Liver (tissue), 9 donors: ENCODE results near the gene RELT. TPM values are rescaled to one million over a fixed set of nuclear protein-coding genes. Genes with fewer than 3 reads are reported as not detected.

ENCODE experiments used
- DNase-seq: peaks from one replicate; pipeline ENCODE4 v3.0.0-alpha.2; 2017; ENCODE audit warnings: low spot score
- H3K27ac ChIP-seq, 2 donors: one replicate each; pipeline ENCODE4 v1.7.0; 2013; ENCODE audit warnings: inconsistent platforms in 2 of 2, low read length in 2 of 2, control low read depth in 1 of 2, low read depth in 1 of 2, mild to moderate bottlenecking in 1 of 2
- H3K27me3 ChIP-seq, 4 donors: one replicate each; pipeline versions ENCODE4 v1.6.1 to v1.7.0; 2013; ENCODE audit warnings: low read length in 3 of 4, inconsistent platforms in 1 of 4, mild to moderate bottlenecking in 1 of 4, moderate library complexity in 1 of 4; ENCODE audit not compliant: control insufficient read depth in 4 of 4, insufficient read depth in 4 of 4
- H3K36me3 ChIP-seq, 4 donors: one replicate each; pipeline versions ENCODE4 v1.6.1 to v1.7.0; 2013; ENCODE audit warnings: low read length in 3 of 4, mild to moderate bottlenecking in 3 of 4, low read depth in 1 of 4, moderate library complexity in 1 of 4; ENCODE audit not compliant: control insufficient read depth in 4 of 4, insufficient read depth in 3 of 4
- H3K4me1 ChIP-seq, 4 donors: one replicate each; pipeline versions ENCODE4 v1.6.1 to v1.7.0; 2013; ENCODE audit warnings: low read length in 3 of 4, mild to moderate bottlenecking in 3 of 4, moderate library complexity in 1 of 4; ENCODE audit not compliant: control insufficient read depth in 4 of 4, insufficient read depth in 4 of 4
- H3K4me3 ChIP-seq, 3 donors: one replicate each; pipeline versions ENCODE4 v1.6.1 to v1.7.0; 2013; ENCODE audit warnings: low read length in 3 of 3, control low read depth in 1 of 3, low read depth in 1 of 3, mild to moderate bottlenecking in 1 of 3
- H3K9ac ChIP-seq, 2 donors: one replicate each; pipeline ENCODE4 v1.7.0; 2013; ENCODE audit warnings: low read length in 2 of 2, mild to moderate bottlenecking in 2 of 2, moderate library complexity in 2 of 2, control low read depth in 1 of 2, low read depth in 1 of 2
- H3K9me3 ChIP-seq, 4 donors: one replicate each; pipeline versions ENCODE4 v1.6.1 to v1.7.0; 2013; ENCODE audit warnings: low read length in 3 of 4; ENCODE audit not compliant: control insufficient read depth in 4 of 4
- EGR1 ChIP-seq, 2 donors: IDR thresholded peaks; 2 replicates each; pipeline ENCODE4 v1.6.1; 2016 to 2018; ENCODE audit warnings: antibody characterized with exemption in 2 of 2, low read depth in 2 of 2
- GABPA ChIP-seq, 2 donors: IDR thresholded peaks in 1 of 2; conservative IDR thresholded peaks in 1 of 2; 2 replicates each; pipeline ENCODE4 v1.6.1; 2016; ENCODE audit warnings: antibody characterized with exemption in 2 of 2, mild to moderate bottlenecking in 1 of 2, moderate library complexity in 1 of 2
- HNF4G ChIP-seq: IDR thresholded peaks from 2 replicates; pipeline ENCODE4 v1.6.1; 2016; ENCODE audit warnings: antibody characterized with exemption
- MAX ChIP-seq: IDR thresholded peaks from 2 replicates; pipeline ENCODE4 v1.6.1; 2016; ENCODE audit warnings: antibody characterized with exemption
- NR2F2 ChIP-seq: IDR thresholded peaks from 2 replicates; pipeline ENCODE4 v1.6.1; 2016; ENCODE audit warnings: antibody characterized with exemption
- REST ChIP-seq: IDR thresholded peaks from 2 replicates; pipeline ENCODE4 v1.6.1; 2016; ENCODE audit warnings: antibody characterized with exemption, mild to moderate bottlenecking
- RXRA ChIP-seq, 2 donors: IDR thresholded peaks; 2 replicates each; pipeline ENCODE4 v1.6.1; 2017 to 2018; ENCODE audit warnings: antibody characterized with exemption in 2 of 2, mild to moderate bottlenecking in 1 of 2
- SP1 ChIP-seq: IDR thresholded peaks from 2 replicates; pipeline ENCODE4 v1.6.1; 2018; ENCODE audit warnings: antibody characterized with exemption, mild to moderate bottlenecking
- ZBTB33 ChIP-seq: IDR thresholded peaks from 2 replicates; pipeline ENCODE4 v1.6.1; 2016; ENCODE audit warnings: antibody characterized with exemption
- WGBS: extraction: QIAGEN DNeasy Blood & Tissue Kit; methylation state at CpG from one replicate; pipeline ENCODE4 v1.1.7; 2013; 5-methylcytosine and 5-hydroxymethylcytosine counted together
- polyA plus RNA-seq, 2 donors: library from polyadenylated mRNA; stranded (reverse) in 1 of 2; unstranded in 1 of 2; fragments of 200-250 nt in 1 of 2; fragments of >200 nt in 1 of 2; fragmentation: Nextera tagmentation in 1 of 2; extraction: Ambion mirVana in 1 of 2; gene quantifications; one replicate each; pipeline versions ENCODE4 v1.2.1 to v1.2.3, GENCODE V29; 2013 to 2015
- total RNA-seq, 2 donors: library from RNA; depleted of rRNA; stranded (reverse); fragments of >200 nt; gene quantifications; one replicate each; pipeline ENCODE4 v1.2.3, GENCODE V29; 2014
- donor health status: healthy.
- donor health status: healthy.
- donor health status: healthy.
- donor health status: healthy.
- donor health status: healthy.

RELT gene
- total and polyA plus RNA-seq, 4 donors: 0.21 to 8.0 (median 2.3) TPM

- no peak overlapping the region for H3K9ac ChIP-seq
- TF ChIP-seq HNF4G (no peak), NR2F2 (no peak), REST (no peak), RXRA (IDR thresholded peaks at IDR 0.05) (no peak)
- no peaks in the 10 kb centered on the region for H3K4me1 ChIP-seq
- H3K27me3 ChIP-seq: no peaks in the 10 kb centered on the region
- no peak overlapping the region for H3K4me3 ChIP-seq
- 94% methylated on average over 22 of the region's 22 CpGs for WGBS
- H3K27ac ChIP-seq: no peak overlapping the region
- no peaks in the 10 kb centered on the region for H3K36me3 ChIP-seq
- H3K9me3 ChIP-seq: no peaks in the 10 kb centered on the region
- DNase-seq: no peak
Observed at GRCh38 chr11:73356979-73357860, 19.0 kb upstream of the RELT start.

- 79% methylated on average over 5 of the region's 5 CpGs for WGBS
- no peaks in the 10 kb centered on the region for H3K4me1 ChIP-seq
- H3K9ac ChIP-seq: no peak overlapping the region
- H3K27ac ChIP-seq: no peak overlapping the region
- TF ChIP-seq EGR1 (IDR thresholded peaks at IDR 0.05; ENCODE audit: low read depth in 2 of 2): no peak
- TF ChIP-seq NR2F2: no peak
- TF ChIP-seq ZBTB33: no peak
- no peak for TF ChIP-seq MAX
- no peak for TF ChIP-seq SP1
- no peak for DNase-seq
- no peaks in the 10 kb centered on the region for H3K9me3 ChIP-seq
- H3K4me3 ChIP-seq: no peak overlapping the region
- no peaks in the 10 kb centered on the region for H3K36me3 ChIP-seq
- H3K27me3 ChIP-seq: no peaks in the 10 kb centered on the region
Observed at GRCh38 chr11:73358071-73358470, 18.1 kb upstream of the RELT start.

- no peaks in the 10 kb centered on the region for H3K36me3 ChIP-seq
- no peak overlapping the region for H3K9ac ChIP-seq
- no peaks in the 10 kb centered on the region for H3K4me1 ChIP-seq
- H3K27me3 ChIP-seq: no peaks in the 10 kb centered on the region
- H3K27ac ChIP-seq: no peak overlapping the region
- 85% methylated on average over 11 of the region's 11 CpGs for WGBS
- H3K9me3 ChIP-seq: no peaks in the 10 kb centered on the region
- DNase-seq: no peak
- H3K4me3 ChIP-seq: no peak overlapping the region
- no peak for TF ChIP-seq REST
- TF ChIP-seq RXRA (IDR thresholded peaks at IDR 0.05): no peak
- TF ChIP-seq GABPA (IDR thresholded peaks at IDR 0.05 in 1 of 2, conservative IDR thresholded peaks at IDR 0.05 in 1 of 2): no peak
- TF ChIP-seq HNF4G: no peak
- no peak for TF ChIP-seq EGR1 (IDR thresholded peaks at IDR 0.05; ENCODE audit: low read depth in 2 of 2)
Observed at GRCh38 chr11:73359341-73359740, 16.9 kb upstream of the RELT start.
